Muscle layer of duodenum (tissue), 2 donors: ENCODE measurements around the gene GRIN3B.
A peak's percentile ranks its signal among the peaks of the same experiment; 100 is the strongest.

Source experiments
- H3K27ac ChIP-seq: one replicate; pipeline ENCODE4 v1.7.0; 2013; ENCODE audit warnings: mild to moderate bottlenecking, low read length
- H3K27me3 ChIP-seq: one replicate; pipeline ENCODE4 v1.7.0; 2013; ENCODE audit warnings: low read depth, mild to moderate bottlenecking, control low read depth, low read length
- H3K36me3 ChIP-seq, 2 donors: one replicate each; pipeline ENCODE4 v1.7.0; 2013; ENCODE audit warnings: low read length in 2 of 2, control low read depth in 1 of 2, mild to moderate bottlenecking in 1 of 2; ENCODE audit not compliant: insufficient read depth in 2 of 2, control insufficient read depth in 1 of 2
- H3K4me1 ChIP-seq, 2 donors: one replicate each; pipeline ENCODE4 v1.7.0; 2013; ENCODE audit warnings: low read length in 2 of 2, mild to moderate bottlenecking in 2 of 2, control low read depth in 1 of 2, moderate library complexity in 1 of 2; ENCODE audit not compliant: insufficient read depth in 2 of 2, control insufficient read depth in 1 of 2
- H3K4me3 ChIP-seq, 2 donors: one replicate each; pipeline ENCODE4 v1.7.0; 2013; ENCODE audit warnings: low read length in 2 of 2, low read depth in 1 of 2, mild to moderate bottlenecking in 1 of 2
- H3K9me3 ChIP-seq, 2 donors: one replicate each; pipeline ENCODE4 v1.7.0; 2013; ENCODE audit warnings: low read length in 2 of 2, control low read depth in 1 of 2, mild to moderate bottlenecking in 1 of 2; ENCODE audit not compliant: control insufficient read depth in 1 of 2
- donor health status: healthy.

Gene GRIN3B

DNA sequence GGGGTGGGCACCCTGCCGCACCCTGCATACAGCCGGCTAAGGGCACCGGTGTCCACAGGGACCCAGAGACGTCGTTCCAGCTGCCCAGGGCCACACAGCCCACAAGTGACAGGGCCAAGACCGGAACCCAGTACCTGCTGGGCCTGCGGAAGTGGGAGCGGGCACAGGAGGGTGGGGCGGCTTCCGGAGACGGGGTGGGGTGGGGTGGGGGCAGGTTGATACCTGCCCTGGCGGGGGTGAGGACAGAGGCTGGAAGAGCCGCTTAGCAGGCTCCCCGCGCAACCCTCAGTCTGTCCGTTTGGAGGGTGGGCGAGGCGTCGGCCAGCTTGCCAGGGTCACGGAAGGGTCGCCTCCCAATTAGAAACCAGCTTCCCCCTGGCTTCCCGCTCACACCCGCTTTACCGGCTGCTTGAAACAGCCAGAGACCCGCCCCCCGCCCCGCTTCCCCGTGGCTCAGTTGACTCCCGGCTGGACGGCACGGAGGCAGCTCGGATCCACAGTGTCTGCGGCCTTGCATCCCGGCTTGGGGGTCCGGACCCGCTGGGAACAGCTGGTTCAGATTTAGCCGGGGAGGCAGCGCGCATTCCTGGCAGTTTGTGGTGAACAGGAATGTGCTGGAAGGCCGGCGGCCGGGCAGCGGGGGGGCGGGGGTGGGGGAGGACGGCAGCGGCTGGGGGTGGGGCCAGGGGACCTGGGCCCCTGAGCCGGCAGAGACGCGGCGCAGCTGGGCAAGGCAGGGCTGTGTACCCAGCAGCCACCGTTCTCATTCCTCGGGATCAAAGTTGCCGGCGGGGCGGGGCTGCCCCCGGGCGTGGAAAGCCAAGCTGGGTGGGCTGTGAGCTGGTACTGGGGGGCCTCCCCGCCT is 28.1 kb downstream of the GRIN3B start:
- Histone ChIP-seq H3K27ac (peak overlapping the region; percentile 74), H3K4me3 (peak overlapping the region; percentile 74 to 87), H3K27me3 (no peaks in the 10 kb centered on the region), H3K36me3 (peaks cover 5 to 10% of the 10 kb centered on the region in 2 donors), H3K9me3 (no peaks in the 10 kb centered on the region), H3K4me1 (peaks cover 0 to 13% of the 10 kb centered on the region in 2 donors)

DNA sequence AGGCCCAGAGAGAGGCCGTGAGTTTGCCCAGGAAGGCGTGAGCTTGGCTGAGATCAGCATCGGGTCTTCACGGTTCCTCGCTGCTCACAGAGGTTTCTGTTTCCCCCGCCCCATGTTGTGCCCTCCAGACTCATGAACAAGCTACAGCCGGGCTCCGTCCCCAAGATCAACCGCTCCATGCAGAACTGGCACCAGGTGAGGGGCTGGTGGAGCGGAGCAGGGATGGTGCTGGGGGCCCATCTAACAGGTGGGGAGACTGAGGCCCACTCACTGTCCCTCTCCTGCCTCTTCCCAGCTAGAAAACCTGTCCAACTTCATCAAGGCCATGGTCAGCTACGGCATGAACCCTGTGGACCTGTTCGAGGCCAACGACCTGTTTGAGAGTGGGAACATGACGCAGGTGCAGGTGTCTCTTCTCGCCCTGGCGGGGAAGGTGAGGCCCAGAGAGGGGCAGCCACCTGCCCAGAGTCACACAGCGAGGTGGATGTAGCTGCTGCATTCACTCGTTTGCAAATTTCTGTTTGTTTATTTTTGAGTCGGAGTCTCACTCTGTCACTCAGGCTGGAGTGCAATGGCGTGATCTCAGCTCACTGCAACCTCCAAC is 32.1 kb downstream of the GRIN3B start:
- H3K36me3 ChIP-seq: peaks cover 5 to 24% of the 10 kb centered on the region in 2 donors
- H3K27me3 ChIP-seq: no peaks in the 10 kb centered on the region
- H3K27ac ChIP-seq: no peak overlapping the region
- H3K9me3 ChIP-seq: no peaks in the 10 kb centered on the region
- peaks cover 0 to 13% of the 10 kb centered on the region in 2 donors for H3K4me1 ChIP-seq
- H3K4me3 ChIP-seq: no peak overlapping the region

DNA sequence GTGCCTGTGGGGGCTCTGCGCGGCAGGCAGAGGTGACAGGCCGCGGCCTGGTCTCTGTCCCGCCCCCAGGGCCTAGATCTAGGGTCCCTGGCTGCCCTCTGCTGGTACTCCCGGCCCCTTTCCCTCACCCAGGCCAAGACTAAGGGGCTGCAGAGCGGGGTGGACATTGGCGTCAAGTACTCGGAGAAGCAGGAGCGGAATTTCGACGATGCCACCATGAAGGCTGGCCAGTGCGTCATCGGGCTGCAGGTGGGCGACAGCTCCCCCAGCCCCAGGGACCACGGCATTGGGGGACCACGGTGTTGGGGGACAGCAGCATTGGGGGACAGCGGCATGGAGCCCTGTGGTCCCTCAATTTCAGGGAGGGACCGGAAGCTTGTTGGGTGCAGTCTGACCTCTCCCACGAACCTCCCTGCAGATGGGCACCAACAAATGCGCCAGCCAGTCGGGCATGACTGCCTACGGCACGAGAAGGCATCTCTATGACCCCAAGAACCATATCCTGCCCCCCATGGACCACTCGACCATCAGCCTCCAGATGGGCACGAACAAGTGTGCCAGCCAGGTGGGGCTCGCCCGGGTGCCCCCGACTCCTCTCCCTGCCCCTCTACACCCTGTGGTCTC is 35.9 kb downstream of the GRIN3B start:
- H3K9me3 ChIP-seq: no peaks in the 10 kb centered on the region
- H3K4me1 ChIP-seq: peaks cover 0 to 19% of the 10 kb centered on the region in 2 donors
- H3K27ac ChIP-seq: no peak overlapping the region
- peaks cover 5 to 24% of the 10 kb centered on the region in 2 donors for H3K36me3 ChIP-seq
- H3K27me3 ChIP-seq: no peaks in the 10 kb centered on the region
- H3K4me3 ChIP-seq: no peak overlapping the region

DNA sequence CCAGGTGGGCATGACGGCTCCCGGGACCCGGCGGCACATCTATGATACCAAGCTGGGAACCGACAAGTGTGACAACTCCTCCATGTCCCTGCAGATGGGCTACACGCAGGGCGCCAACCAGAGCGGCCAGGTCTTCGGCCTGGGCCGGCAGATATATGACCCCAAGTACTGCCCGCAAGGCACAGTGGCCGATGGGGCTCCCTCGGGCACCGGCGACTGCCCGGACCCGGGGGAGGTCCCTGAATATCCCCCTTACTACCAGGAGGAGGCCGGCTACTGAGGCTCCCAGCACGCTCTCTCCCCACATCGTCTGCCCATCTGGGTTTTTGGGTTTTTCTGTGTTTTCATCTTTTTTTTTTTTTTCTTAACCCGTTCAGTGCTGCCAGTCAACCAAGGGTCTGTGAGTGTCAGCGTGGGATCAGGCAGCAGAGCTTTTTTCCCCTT is 37.4 kb downstream of the GRIN3B start:
- Histone ChIP-seq H3K27ac (no peak overlapping the region), H3K4me3 (no peak overlapping the region), H3K27me3 (no peaks in the 10 kb centered on the region), H3K9me3 (no peaks in the 10 kb centered on the region), H3K36me3 (peaks cover 0 to 18% of the 10 kb centered on the region in 2 donors), H3K4me1 (peaks cover 0 to 28% of the 10 kb centered on the region in 2 donors)

DNA sequence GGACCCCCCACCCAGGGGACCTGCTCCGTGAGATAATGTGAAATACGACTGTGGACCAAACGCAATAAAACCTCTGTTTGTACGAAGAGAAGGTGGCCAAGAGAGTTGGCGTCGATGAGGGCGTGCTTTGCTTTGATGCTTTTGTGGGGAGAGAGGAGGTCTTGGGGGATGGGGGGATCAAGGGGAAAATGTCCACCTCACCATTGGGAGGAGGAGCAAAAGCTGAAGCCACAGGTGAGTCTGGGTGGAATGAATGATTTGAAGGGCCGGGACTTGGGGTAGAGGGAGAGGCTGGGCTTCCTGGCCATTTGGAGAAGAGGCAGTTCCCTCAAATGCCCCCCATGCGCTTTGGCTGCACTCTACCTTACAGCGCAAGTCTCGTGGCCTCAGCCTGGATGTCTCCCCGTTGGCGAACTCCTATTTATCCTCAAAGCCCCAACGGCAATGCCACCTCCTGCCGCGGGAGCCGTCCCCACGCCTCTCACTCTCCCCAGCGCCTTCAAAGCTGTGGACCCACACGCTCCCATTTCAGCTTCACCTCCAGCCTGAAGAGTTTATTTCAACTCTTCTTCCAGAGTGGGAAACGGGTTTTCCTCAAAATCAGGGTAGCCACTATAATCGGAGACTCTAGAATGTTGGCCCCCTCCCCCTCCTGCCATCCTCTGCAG is 38.9 kb downstream of the GRIN3B start:
- H3K36me3 ChIP-seq: peaks cover 0 to 13% of the 10 kb centered on the region in 2 donors
- peak overlapping the region; percentile 11 to 85 for H3K4me3 ChIP-seq
- no peaks in the 10 kb centered on the region for H3K9me3 ChIP-seq
- H3K27ac ChIP-seq: no peak overlapping the region
- H3K27me3 ChIP-seq: no peaks in the 10 kb centered on the region
- peaks cover 0 to 28% of the 10 kb centered on the region in 2 donors for H3K4me1 ChIP-seq

DNA sequence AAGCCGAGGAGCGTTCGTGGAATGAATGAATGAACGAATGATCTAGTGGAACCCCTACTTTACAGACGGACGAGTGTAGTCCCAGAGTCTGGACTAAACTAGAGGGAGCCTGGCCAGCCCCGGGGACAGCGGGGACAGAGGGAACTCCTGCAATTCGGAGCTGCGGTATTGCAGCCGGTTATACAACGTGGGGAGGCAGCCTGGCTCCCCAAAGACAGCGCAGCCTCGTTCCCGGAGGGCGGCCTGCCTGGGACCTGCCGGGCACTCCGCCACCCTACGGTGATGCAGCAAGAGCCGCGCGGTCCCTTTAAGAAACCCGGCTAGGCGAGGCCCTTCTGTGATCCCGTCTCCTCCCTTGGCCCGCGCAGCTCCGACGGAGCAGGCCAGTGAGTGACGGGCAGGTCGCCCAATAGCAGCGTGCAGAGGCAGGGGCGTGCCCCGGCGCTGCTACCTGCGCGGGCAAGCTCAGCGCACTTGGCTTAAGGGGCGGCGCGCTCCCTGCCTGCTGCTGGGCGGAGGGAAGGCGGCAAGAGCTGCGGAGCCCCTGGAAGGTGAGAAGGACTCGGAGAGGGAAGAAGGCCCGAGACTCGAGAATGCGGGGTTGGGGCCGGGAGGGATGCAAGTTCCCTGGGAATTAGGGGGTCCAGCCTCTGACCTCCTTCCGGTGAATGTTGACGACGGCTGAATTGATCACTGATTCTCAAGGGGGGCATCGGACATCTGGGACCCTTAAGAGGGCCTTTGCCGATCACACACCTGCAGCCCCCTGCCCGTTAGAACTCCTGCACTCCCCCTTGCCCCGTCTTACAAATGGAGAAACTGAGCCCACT is 39.6 kb downstream of the GRIN3B start, which contains the start of gene ABCA7:
Gene ABCA7, plus strand, starts transcription at position 462 of the 830 bp plus-strand sequence. CDS start 1,255 bp downstream, outside the sequence.
- no peaks in the 10 kb centered on the region for H3K9me3 ChIP-seq
- peak within 1 kb of the TSS; percentile 81 to 85 for H3K4me3 ChIP-seq
- no peaks in the 10 kb centered on the region for H3K27me3 ChIP-seq
- peaks cover 0 to 28% of the 10 kb centered on the region in 2 donors for H3K4me1 ChIP-seq
- H3K36me3 ChIP-seq: peaks cover 0 to 13% of the 10 kb centered on the region in 2 donors
- no peak within 1 kb of the TSS for H3K27ac ChIP-seq

DNA sequence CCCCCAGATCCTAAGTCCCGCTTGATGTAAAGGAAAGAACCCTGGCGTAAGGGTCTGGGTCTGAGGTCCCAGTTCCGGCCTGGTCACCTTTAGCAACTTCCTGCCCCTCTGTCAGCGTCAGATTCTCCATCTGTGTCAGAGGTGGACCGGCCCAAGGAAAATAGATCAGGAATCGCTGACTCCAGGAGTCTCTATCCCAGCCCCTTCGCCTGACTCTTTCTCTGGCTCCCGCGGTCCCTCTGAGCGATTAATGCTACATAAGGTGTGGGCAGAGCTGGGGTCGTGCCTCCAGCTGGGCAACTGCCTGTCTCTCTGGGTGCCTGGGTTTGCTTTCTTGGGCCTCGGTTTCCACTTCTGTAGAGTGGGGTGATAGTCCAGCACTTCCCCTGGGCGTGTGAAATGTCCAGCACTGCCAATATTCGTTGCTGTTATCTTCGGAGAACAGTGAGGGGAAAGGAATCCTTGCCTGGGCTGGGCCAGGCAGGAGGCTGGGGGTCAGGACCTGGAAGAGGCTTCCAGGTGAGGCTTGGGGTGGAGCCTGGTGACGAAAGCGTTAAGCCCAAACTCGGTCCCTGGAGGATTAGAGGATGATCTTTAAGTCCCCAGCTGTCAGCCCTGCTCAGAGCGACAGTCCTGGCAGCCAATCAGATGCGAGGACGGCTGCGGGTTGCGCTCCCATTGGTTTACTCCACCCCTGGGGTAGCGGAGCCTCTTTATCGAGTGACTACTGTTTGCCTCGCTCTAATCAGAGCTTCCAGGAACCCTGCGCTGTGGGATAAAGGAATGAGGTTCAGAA is 40.5 kb downstream of the GRIN3B start:
- H3K27ac ChIP-seq: no peak overlapping the region
- no peaks in the 10 kb centered on the region for H3K27me3 ChIP-seq
- H3K4me1 ChIP-seq: peaks cover 0 to 28% of the 10 kb centered on the region in 2 donors
- peaks cover 0 to 8% of the 10 kb centered on the region in 2 donors for H3K36me3 ChIP-seq
- peak overlapping the region; percentile 81 to 85 for H3K4me3 ChIP-seq
- H3K9me3 ChIP-seq: no peaks in the 10 kb centered on the region

DNA sequence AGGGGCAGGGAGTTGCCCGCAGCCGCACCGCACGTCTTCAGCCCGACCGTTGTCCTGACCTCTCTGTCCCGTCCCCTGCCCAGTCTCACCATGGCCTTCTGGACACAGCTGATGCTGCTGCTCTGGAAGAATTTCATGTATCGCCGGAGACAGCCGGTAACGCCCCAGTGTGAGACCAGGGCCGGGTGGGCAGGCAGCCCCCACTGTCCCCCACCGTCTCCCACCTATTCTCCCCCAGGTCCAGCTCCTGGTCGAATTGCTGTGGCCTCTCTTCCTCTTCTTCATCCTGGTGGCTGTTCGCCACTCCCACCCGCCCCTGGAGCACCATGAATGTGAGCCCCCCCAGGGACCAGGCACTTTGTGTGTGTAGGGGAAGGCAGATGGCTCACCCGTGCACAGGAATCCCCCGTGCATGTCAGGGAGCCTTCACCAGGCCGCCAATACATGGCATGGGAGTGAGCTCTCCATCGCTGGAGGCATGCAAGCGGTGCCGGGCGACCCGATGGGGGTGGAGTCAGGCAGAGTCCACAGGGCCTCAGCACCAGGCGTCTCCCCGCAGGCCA is 41.1 kb downstream of the GRIN3B start:
- Histone ChIP-seq H3K9me3 (no peaks in the 10 kb centered on the region), H3K4me3 (peak overlapping the region; percentile 81 to 85), H3K36me3 (peaks cover 0 to 2% of the 10 kb centered on the region in 2 donors), H3K4me1 (peaks cover 0 to 28% of the 10 kb centered on the region in 2 donors), H3K27me3 (no peaks in the 10 kb centered on the region), H3K27ac (no peak overlapping the region)

DNA sequence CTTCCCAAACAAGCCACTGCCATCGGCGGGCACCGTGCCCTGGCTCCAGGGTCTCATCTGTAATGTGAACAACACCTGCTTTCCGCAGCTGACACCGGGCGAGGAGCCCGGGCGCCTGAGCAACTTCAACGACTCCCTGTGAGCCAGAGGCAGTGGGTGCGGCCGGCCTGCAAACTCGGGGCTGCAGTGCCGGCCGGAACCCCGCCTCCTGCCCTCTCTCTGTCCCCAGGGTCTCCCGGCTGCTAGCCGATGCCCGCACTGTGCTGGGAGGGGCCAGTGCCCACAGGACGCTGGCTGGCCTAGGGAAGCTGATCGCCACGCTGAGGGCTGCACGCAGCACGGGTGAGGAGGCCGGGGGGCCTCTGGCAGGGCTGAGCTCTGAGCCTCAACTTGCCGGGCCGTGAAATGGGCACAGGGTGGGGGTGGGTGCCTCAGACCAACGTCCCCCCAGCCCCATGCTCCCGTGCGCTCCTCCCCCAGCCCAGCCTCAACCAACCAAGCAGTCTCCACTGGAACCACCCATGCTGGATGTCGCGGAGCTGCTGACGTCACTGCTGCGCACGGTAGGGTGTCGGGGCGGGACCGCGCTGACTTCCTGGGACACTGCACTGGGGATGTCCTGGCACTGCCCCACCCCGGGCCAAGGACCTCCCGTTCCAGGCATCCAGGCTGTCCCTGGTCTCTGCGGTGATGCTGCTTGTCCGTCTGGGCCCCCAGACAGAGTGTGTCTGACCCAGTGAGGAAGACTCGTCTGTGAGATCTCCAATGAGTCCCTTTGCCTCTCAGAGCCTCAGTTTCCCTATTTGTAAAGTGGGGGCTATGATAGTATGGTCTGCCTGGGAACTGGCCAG is 41.8 kb downstream of the GRIN3B start:
- H3K27ac ChIP-seq: no peak overlapping the region
- no peak overlapping the region for H3K4me3 ChIP-seq
- H3K9me3 ChIP-seq: no peaks in the 10 kb centered on the region
- peaks cover 0 to 28% of the 10 kb centered on the region in 2 donors for H3K4me1 ChIP-seq
- H3K27me3 ChIP-seq: no peaks in the 10 kb centered on the region
- H3K36me3 ChIP-seq: no peaks in the 10 kb centered on the region
